ENCODE measurements around the gene SLC8B1. TPM values are rescaled to one million over a fixed set of nuclear protein-coding genes. Genes with fewer than 3 reads are reported as not detected.

The SLC8B1 gene
- total and polyA plus RNA-seq, 2 of the 4 experiments (the other 2 are of a cell fraction) = 4.1 to 10.2 TPM

DNA sequence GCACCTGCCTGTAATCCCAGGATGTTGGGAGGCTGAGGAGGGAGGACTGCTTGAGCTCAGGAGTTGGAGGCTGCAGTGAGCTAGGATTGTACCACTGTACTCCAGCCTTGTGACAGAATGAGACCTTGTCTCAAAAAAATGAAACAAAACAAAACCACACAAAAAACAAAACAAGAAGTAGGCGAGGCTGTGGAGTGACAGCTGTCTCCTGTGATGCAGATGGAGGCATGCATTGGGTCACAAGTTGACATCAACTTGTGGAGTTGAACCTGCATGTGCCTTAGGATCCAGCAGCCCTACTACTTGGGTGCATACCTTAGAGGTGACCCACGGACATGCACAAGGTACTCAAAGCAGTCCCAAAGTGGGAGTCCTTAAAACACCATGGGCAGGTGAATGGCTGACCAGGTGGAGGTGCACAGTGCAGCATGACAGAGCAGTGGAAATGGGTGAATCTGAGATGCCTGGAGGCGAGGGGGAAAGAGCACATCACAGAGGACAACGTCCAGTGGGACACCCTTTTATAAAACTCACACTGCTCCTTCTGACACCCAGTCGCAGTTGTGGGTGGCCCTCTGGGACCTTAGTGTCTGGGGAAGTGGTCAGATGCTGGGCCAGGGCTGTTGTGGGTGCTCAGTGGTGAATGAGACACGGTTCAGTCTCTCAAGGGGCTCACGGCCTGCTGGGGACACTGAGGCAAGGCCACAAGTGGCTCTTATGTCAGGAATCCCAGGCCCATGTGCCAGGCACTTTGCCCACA, 36.2 kb upstream of the SLC8B1 start:
- 100% methylated on average over 1 of the region's 7 CpGs; no CpG with 5 or more reads in 1 of the 2 experiments for WGBS, 2 experiments (ENCODE audit: extremely low coverage in 2 of 2, insufficient read length in 1 of 2)

More for the DNA sequence above, 36.2 kb upstream of the SLC8B1 start:
- no peak overlapping the region for H2AK5ac ChIP-seq (ENCODE audit: low read depth, low read length)
- H3K4me2 ChIP-seq (ENCODE audit: low read depth, low read length) = no peak overlapping the region
- H2BK20ac ChIP-seq (ENCODE audit: low read depth, low read length) = no peak overlapping the region; the same call in 1 of the 2 replicates
- ChIA-PET POLR2A (ENCODE audit: unreplicated experiment) (no interaction called here), CTCF (no interaction called here)
- no peaks in the 10 kb centered on the region for H3K9me3 ChIP-seq (ENCODE audit: control insufficient read depth, insufficient read depth, low read length)
- no peak overlapping the region for H3K23ac ChIP-seq (ENCODE audit: low read depth, low read length)
- no TSS peak for BruUV-seq (replicated peaks)
- in situ Hi-C loops (cut with MboI; ENCODE audit: low sequenced_read_pairs) (no loop called here), dilution Hi-C loops (cut with HindIII; ENCODE audit: low sequenced_read_pairs, unreplicated experiment) (no loop called here), intact Hi-C loops (cut with micrococcal nuclease) (no loop called here)
- H3K4me3 ChIP-seq (ENCODE audit: insufficient read depth, low read depth, low read length) = no peak overlapping the region
- H4K8ac ChIP-seq (ENCODE audit: low read depth in 2 of 2, low read length in 2 of 2) = no peak overlapping the region
- H2BK120ac ChIP-seq (ENCODE audit: low read depth, low read length) = no peak overlapping the region
- no peak overlapping the region for H4K5ac ChIP-seq (ENCODE audit: low read depth, low read length)
- H3K56ac ChIP-seq (ENCODE audit: extremely low read depth, insufficient read depth, low read length) = no peak overlapping the region
- no peak overlapping the region for H2BK5ac ChIP-seq (ENCODE audit: low read depth, low read length, poor library complexity, severe bottlenecking)
- TF ChIP-seq CEBPB (IDR thresholded peaks at IDR 0.05; ENCODE audit: low read depth, low read length) (no peak), FOS (IDR thresholded peaks at IDR 0.05; ENCODE audit: low read depth, low read length) (no peak), RCOR1 (IDR thresholded peaks at IDR 0.05; ENCODE audit: insufficient replicate concordance, low read length) (no peak), BHLHE40 (IDR thresholded peaks at IDR 0.05; ENCODE audit: low read depth, low read length) (no peak)
- no peak overlapping the region for H3K14ac ChIP-seq (replicated peaks; ENCODE audit: low read depth, low read length)
- DNase-seq (no peak), ATAC-seq (ENCODE audit: low read depth) (no peak)
- H4K20me1 ChIP-seq (ENCODE audit: insufficient read depth, low read length) = peaks cover 5% of the 10 kb centered on the region; the same call in 1 of the 2 replicates
- no peak overlapping the region for H3K4ac ChIP-seq (ENCODE audit: low read depth, low read length)
- H3K9me1 ChIP-seq (ENCODE audit: insufficient read depth, low read length) = peaks cover 28% of the 10 kb centered on the region
- H2BK15ac ChIP-seq (ENCODE audit: low read depth, low read length) = no peak overlapping the region
- H2AFZ ChIP-seq (replicated peaks; ENCODE audit: low read length, poor library complexity) = no peak overlapping the region
- H3K36me3 ChIP-seq (ENCODE audit: control insufficient read depth, insufficient read depth, low read length) = peaks cover 17% of the 10 kb centered on the region
- peaks cover 0 to 15% of the 10 kb centered on the region in 2 experiments; a peak in 2 of 4 replicates for H3K79me1 ChIP-seq (ENCODE audit: low read depth in 1 of 2, low read length in 2 of 2)
- H2AK9ac ChIP-seq (replicated peaks; ENCODE audit: low read depth, low read length, poor library complexity) = no peak overlapping the region
- no peaks in the 10 kb centered on the region; the same call in 1 of the 2 replicates for H3K4me1 ChIP-seq (ENCODE audit: control insufficient read depth, insufficient read depth, low read length)
- H3K27me3 ChIP-seq (ENCODE audit: control insufficient read depth, insufficient read depth, low read length) = no peaks in the 10 kb centered on the region
- H4K91ac ChIP-seq (ENCODE audit: insufficient read depth, low read depth, low read length) = no peak overlapping the region
- H3K18ac ChIP-seq (ENCODE audit: low read depth, low read length) = no peak overlapping the region
- no peak overlapping the region for H3K27ac ChIP-seq (ENCODE audit: insufficient read depth, low read length)
- H3K9ac ChIP-seq (ENCODE audit: low read depth, low read length) = no peak overlapping the region

Measured in IMR-90 (cell line).